Measurements from ENCODE around the gene TMEM267.
"Not testable (repeated sequence)": the region's sequence is repeated elsewhere in the genome, so short reads cannot be mapped to it uniquely, and the experiment has no call there.

GRCh38 chr5:43441575-43441974 is 42.1 kb downstream of the TMEM267 start:
- not testable (repeated sequence) for TF ChIP-seq POLR2AphosphoS5, CTCF, POLR2A (IDR thresholded peaks at IDR 0.05)

Data from transverse colon (tissue), 4 donors.